Stimulated activated CD8-positive, alpha-beta memory T cell treated with anti-CD3 and anti-CD28 coated beads, Interleukin-4, amount 100 ng/mL, for 24 hours (primary cell): ENCODE measurements around the gene ABL2.

Experiments
- DNase-seq: peaks from one replicate; pipeline ENCODE4 v3.0.0-alpha.2; 2020; ENCODE audit warnings: low read depth

ABL2 gene

GRCh38 chr1:179129702-179130473 is 99.6 kb downstream of the ABL2 start:
- DNase-seq: no peak

DNA sequence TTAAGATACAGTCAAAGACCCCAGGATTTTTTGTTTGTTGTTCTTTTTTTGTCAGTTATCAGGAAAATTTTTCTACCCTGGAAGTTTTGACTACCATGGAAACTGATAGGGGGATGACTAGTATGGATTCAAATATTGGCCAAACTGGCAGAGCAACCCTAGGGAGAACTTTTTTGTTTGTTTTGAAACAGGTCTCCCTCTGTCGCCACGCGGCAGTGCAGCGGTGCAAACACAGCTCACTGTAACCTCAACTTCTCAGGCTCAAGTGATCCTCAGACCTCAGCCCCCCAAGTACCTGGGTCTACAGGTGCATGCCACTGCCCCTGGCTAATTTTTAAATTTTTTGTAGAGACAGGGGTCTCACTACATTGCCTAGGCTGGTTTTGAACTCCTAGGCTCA is 101.0 kb downstream of the ABL2 start:
- no peak for DNase-seq

- DNase-seq: no peak
Measured at GRCh38 chr1:179127163-179127895, 102.1 kb downstream of the ABL2 start.

DNA sequence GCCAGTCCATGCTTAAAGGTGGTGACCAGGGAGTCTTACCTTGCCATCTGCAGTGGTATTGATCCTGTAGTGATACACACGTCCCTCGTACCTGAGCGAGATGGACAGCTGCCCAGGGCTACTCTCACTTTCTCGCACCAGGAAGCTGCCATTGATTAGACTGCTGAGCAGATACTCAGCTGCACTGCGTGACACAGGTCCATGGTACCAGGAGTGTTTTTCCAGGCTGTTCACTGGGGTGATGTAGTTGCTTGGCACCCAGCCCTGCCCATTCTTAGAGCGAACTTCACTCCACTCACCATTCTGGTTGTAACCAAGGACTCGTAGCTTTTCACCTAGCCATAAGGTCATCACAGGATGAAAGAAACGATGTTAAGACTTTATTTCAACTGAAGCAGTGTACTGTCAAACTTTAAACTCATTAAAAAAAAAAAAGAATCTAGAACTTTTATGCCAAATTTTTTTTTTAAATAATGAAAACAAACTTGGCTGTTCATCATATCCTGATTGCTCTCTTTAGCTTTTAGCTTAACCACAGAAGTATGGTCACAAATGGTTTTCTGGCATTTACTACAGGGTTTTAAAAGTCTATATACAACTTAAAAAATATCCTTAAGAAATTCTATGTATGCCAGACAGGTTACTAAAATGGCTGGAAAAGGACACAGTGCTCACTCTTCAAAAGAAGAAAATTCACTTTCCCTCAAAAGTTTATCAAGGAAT is 103.0 kb downstream of the ABL2 start:
- no peak for DNase-seq

DNA sequence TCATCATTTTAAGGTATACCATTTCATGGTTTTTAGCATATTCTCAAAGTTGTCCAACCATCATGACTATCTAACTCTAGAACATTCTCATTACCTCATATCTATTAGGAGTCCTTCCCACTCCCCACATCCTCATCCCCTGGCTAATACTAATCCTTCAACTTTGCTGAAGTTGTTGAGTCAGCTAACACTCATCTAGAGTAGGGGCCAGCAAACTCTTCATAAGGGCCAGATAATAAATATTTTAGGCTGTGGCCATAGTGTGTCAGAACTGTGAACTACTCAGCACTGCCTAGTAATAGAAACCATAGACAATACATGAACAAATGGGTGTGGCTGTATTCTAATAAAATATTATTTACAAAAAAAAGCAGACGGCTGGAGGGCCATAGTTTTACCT is 104.6 kb downstream of the ABL2 start:
- DNase-seq: no peak

GRCh38 chr1:179121159-179121938 is 108.1 kb downstream of the ABL2 start:
- no peak for DNase-seq

DNA sequence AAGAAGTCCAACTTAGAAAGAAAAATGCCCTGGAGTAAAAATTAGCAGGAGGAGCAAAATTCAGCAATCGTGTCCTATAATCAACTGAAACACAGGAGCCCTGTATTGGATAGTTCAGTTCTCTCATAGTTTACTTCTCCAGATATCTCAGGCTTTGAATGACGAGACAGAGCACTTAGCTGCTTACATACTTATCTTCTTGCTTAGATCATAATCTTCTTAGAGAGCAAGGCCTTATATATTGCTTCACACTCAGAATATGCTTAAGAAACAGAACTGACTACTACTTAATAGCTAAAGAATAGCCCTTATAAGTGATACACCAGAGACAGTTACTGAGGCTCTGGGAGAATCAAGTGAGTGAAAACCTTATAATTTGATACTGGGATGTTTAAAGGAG is 108.7 kb downstream of the ABL2 start:
- no peak for DNase-seq

DNA sequence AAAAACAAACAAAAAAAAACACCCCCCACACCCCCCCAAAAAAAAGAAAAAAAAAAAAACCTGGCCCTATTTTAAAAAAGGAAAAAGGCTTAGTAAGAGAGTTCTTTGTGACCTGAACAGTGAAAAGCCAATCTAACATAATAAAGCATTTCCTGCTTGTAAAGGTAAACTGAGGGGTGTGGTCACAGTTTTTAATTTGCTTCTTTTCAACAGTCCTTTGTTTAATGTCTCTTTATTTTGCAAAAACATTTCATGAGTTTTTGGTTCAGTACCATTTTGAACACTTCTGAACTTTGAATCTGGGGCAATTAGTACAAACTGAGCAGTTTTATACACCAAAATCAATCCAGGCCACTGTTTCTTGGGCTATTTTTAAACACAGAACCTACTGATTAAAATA is 110.0 kb downstream of the ABL2 start:
- no peak for DNase-seq

DNA sequence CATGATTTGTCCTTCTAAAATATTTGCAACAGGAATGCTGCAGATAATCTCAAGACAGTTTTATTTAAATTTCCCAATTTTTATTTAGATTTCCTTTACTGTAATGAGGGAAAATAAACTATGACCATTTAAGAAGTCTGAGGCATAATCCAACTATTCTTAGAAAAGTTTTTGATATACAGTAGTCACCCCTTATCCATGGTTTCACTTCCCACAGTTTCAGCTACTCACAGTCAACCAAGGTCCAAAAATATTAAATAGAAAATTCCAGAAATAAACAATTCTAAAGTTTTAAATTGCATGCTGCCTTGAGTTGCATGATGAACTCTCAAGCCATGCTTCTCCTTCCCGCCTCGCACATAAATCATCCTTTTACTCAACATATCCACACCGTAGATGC is 114.3 kb downstream of the ABL2 start:
- DNase-seq: no peak

DNA sequence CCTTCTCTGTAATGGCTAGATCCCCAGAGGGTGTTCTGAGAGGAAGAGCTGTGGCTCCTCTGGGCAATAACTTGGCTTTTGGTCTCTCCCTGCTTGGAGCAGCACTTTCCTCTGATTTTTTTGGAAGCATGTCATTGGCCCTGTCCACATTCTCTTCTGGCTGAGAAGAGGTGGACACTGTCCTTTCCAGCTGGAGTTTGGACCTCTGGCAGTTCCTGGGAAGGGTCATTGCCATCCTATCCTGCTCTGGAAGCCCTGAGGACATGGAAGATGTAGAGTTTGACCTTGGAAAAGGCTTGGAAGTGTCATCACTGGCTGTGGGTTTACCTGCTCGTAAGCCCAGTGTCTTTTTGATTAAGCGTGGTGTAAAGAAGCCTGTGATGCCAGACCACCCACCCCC is 120.8 kb downstream of the ABL2 start:
- DNase-seq: no peak

DNA sequence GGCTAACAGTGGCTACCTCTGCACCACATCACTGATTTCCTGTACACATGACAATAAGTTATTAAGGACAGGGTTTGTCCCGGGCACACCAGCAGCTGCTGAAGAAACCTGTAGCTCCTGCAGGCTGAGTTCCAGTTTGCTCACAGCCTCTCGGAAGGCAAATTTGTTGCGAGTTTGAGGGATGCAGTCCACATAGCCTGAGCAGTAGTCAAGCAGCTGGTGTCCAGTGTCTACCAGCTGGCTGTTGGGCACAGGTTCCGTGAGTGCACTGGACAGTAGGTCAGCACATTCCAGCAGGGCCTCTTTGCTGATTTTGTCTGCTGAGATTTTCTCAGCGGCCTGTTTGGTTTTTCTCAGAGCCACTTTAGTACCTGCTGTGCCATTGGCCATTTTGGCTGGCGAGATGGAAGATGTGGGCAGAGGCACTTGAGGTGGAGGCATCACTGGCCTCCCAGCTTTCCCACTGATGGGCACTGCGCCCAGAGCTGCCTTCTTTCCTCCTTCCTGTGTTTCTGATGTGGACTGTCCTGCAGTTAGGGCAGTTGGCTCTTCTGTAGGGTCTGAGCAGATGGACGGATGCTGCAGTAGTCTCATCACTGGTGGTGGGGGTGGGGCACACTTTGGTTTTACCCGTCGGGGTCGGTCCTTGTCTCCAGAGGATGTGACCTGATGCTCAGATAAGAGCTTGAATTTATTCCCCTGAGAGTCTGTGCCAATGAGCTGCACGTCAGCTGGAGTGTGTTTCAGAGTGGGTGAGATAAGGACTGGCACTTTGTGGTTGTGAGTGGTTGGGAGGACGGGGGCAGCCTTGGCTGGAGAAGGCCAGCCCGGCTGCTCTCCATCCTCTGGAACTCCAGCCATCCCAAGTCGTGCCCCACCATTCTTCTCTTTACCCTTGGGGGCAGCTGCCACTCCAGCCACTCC is 121.5 kb downstream of the ABL2 start:
- DNase-seq: no peak

- no peak for DNase-seq
Measured at GRCh38 chr1:179105393-179105792, 124.1 kb downstream of the ABL2 start.

DNA sequence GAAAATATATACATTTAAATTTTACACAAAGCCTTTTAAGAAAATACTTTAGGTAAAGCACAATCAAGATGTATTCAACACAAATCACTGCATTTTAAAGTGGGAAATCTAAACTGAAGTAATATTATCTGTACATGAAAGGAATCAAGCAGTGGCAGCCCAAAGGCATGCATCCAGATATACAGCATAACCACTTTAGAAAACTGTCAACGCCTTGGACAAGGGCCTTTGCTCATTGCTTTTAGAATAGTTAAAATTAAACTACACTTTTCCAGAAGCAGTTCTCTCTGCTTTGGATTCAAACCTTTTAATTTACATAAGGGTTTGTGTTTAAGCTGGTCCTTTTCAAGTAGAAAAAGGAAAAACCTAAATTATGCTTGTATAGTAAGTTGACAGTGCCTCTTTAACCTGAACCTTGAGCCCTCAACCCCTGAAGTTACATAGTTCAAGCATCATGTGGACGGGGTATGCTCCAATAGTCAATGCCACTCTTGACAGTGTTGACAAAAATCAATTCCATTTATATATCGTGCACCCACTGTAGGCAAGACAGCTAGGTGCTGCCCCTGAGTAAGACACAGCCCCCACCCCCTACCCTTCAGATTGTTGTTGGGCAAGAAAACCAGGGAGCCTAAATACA is 124.7 kb downstream of the ABL2 start:
- DNase-seq: no peak

GRCh38 chr1:179103999-179104398 is 125.5 kb downstream of the ABL2 start:
- DNase-seq: no peak

DNA sequence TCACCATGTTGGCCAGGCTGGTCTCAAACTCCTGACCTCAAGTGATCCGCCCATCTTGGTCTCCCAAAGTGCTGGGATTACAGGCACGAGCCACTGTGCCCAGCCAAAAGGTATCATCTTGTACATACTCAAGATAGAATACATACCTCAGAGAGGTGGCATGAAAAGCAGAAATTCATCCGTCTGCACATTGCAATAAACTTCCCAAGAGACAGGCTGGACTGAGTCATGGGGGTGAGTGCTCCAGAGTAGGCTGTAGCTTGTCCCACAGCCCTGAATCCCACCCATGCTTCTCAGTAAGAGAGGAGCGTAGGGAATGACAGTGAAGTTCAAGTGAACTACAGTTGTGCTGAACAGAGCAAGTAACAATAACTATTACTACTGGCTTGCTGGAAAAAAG is 127.9 kb downstream of the ABL2 start:
- DNase-seq: no peak

- DNase-seq: no peak
Measured at GRCh38 chr1:179099891-179100290, 129.6 kb downstream of the ABL2 start.

- DNase-seq: no peak
Measured at GRCh38 chr1:179095924-179096323, 133.6 kb downstream of the ABL2 start.

GRCh38 chr1:179095377-179095776 is 134.1 kb downstream of the ABL2 start:
- no peak for DNase-seq

DNA sequence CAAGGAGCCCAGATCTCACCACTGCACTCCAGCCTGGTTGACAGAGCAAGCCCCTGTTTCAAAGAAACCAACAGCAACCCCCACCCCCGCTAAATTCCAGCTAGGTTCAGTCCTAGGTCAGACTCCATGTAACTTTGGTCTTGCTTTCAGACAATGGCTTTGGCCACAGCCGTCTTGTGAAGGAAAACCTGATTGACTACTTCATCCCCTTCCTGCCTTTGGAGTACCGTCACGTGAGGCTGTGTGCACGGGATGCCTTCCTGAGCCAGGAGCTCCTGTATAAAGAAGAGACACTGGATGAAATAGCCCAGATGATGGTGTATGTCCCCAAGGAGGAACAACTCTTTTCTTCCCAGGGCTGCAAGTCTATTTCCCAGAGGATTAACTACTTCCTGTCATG is 134.7 kb downstream of the ABL2 start:
- no peak for DNase-seq

GRCh38 chr1:179092896-179093461 is 136.5 kb downstream of the ABL2 start:
- DNase-seq: no peak
